ENCODE results near the gene AP4M1.
A peak's percentile ranks its signal among the peaks of the same experiment; 100 is the strongest.

Gene AP4M1

DNA sequence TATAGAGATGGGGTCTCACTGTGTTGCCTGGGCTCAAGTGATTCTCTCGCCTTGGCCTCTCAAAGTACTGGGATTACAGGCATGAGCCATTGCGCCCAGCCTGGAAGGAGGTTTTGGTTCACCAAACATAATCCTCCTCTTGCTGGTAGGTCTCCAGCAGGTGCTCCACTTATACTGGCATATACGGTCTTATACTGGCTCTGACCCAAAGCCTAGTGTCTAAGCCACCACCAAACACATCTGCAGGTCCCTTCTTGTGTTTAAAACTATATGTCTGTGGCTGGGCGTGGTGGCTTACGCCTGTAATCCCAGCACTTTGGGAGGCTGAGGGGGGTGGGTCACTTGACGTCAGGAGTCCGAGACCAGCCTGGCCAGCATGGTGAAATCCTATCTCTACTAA lies 30.7 kb downstream of the AP4M1 start:
- peak; percentile 26; the same call in 1 of the 2 replicates for TF ChIP-seq KLF1 (tag by site-specific recombination; IDR thresholded peaks at IDR 0.05)
- TF ChIP-seq ZNF843 (tag by site-specific recombination; IDR thresholded peaks at IDR 0.05), result no peak
- no peak for TF ChIP-seq ZNF132 (tag by site-specific recombination; IDR thresholded peaks at IDR 0.05; ENCODE audit: borderline replicate concordance)
- TF ChIP-seq, protein P1, sequence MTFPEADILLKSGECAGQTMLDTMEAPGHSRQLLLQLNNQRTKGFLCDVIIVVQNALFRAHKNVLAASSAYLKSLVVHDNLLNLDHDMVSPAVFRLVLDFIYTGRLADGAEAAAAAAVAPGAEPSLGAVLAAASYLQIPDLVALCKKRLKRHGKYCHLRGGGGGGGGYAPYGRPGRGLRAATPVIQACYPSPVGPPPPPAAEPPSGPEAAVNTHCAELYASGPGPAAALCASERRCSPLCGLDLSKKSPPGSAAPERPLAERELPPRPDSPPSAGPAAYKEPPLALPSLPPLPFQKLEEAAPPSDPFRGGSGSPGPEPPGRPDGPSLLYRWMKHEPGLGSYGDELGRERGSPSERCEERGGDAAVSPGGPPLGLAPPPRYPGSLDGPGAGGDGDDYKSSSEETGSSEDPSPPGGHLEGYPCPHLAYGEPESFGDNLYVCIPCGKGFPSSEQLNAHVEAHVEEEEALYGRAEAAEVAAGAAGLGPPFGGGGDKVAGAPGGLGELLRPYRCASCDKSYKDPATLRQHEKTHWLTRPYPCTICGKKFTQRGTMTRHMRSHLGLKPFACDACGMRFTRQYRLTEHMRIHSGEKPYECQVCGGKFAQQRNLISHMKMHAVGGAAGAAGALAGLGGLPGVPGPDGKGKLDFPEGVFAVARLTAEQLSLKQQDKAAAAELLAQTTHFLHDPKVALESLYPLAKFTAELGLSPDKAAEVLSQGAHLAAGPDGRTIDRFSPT (tag by site-specific recombination; IDR thresholded peaks at IDR 0.05), result no peak
- no peak for TF ChIP-seq ZNF530 (tag by site-specific recombination; IDR thresholded peaks at IDR 0.05; ENCODE audit: low read depth)
- peak; percentile 60; the same call in 1 of the 2 replicates for TF ChIP-seq ZNF133 (tag by site-specific recombination; IDR thresholded peaks at IDR 0.05)
- no peak for TF ChIP-seq ZNF560 (tag by site-specific recombination; IDR thresholded peaks at IDR 0.05; ENCODE audit: borderline replicate concordance)
- TF ChIP-seq ZBTB21 (tag by site-specific recombination; IDR thresholded peaks at IDR 0.05), result no peak
- TF ChIP-seq, protein P2, sequence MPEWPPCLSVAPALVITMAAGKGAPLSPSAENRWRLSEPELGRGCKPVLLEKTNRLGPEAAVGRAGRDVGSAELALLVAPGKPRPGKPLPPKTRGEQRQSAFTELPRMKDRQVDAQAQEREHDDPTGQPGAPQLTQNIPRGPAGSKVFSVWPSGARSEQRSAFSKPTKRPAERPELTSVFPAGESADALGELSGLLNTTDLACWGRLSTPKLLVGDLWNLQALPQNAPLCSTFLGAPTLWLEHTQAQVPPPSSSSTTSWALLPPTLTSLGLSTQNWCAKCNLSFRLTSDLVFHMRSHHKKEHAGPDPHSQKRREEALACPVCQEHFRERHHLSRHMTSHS (tag by site-specific recombination; IDR thresholded peaks at IDR 0.05), result no peak
- CTCF ChIA-PET, result interaction anchor here (0.6 to 8.7 kb wide), 31 partner anchors 8 to 1731 kb away, joined by 3 to 119 read pairs (median 5); partner anchors contain the start of genes AP4M1, GAL3ST4, GPC2 and MCM7

DNA sequence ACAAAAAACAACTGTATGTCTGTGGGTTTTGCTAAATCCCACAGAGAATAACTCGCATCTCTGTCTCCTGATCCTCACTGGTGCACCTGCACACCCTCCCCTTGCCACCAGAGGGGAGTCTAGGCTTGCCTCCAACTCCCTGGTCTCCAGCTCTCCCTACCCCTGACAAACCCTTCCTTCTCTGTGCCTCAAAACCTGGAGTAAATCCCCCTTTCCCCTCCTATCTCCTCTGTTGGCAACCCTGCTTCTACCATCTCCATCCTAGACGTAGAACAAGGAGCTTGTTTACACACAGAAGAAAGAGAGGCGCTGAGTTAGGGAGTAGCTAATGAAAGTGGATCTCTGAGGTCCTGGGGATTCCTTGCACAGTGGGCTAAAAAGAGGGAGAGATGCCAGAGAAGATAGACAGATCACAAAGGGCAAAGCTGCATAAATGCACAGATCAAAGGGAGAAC lies 31.3 kb downstream of the AP4M1 start:
- Histone ChIP-seq H3K36me3 (ENCODE audit: control insufficient read depth in 2 of 2, insufficient read depth in 1 of 2, low read length in 2 of 2) (no peaks in the 10 kb centered on the region), H3K27ac (ENCODE audit: extremely low read depth, low read depth, low read length) (no peak overlapping the region), H3K4me1 (ENCODE audit: control insufficient read depth, insufficient read depth, low read length) (no peaks in the 10 kb centered on the region), H3K9me3 (ENCODE audit: control insufficient read depth, insufficient read depth, low read depth, low read length) (no peaks in the 10 kb centered on the region), H3K4me3 (ENCODE audit: low read depth, low read length) (no peak overlapping the region)
- CTCF ChIA-PET, result interaction anchor here (0.6 to 8.7 kb wide), 43 partner anchors 8 to 1731 kb away, joined by 3 to 119 read pairs (median 4); partner anchors contain the start of genes AP4M1, GAL3ST4, GPC2 and LAMTOR4
- POLR2A ChIA-PET, result interaction anchor here (0.7 to 1.5 kb wide), 6 partner anchors 16 to 296 kb away, joined by 3 to 7 read pairs (median 4); partner anchors contain the start of genes AP4M1, LAMTOR4, MCM7 and ZCWPW1
- TF ChIP-seq IKZF3 (tag by site-specific recombination; IDR thresholded peaks at IDR 0.05) (peak; percentile 52), ZNF654 (tag by site-specific recombination; IDR thresholded peaks at IDR 0.05; ENCODE audit: low read depth) (peak; percentile 99), ZNF677 (tag by site-specific recombination; IDR thresholded peaks at IDR 0.05) (no peak), ZNF548 (tag by site-specific recombination; IDR thresholded peaks at IDR 0.05) (no peak), KLF8 (tag by site-specific recombination; IDR thresholded peaks at IDR 0.05) (0 out of 2 replicates have a peak, but pooled peaks have one; percentile 41), KLF7 (tag by site-specific recombination; IDR thresholded peaks at IDR 0.05; ENCODE audit: borderline replicate concordance) (no peak), ZNF2 (tag by site-specific recombination; IDR thresholded peaks at IDR 0.05) (peak; percentile 77; the same call in 1 of the 2 replicates), KLF1 (tag by site-specific recombination; IDR thresholded peaks at IDR 0.05) (0 out of 2 replicates have a peak, but pooled peaks have one; percentile 25), ZNF274 (IDR thresholded peaks at IDR 0.05; ENCODE audit: low read length) (no peak), ZNF274 (tag by site-specific recombination; IDR thresholded peaks at IDR 0.05; ENCODE audit: borderline replicate concordance) (no peak), ZNF391 (tag by site-specific recombination; IDR thresholded peaks at IDR 0.05; ENCODE audit: borderline replicate concordance, low read depth) (peak; percentile 76; the same call in 1 of the 2 replicates), GLIS1 (tag by site-specific recombination; IDR thresholded peaks at IDR 0.05) (no peak), ZNF366 (tag by site-specific recombination; conservative IDR thresholded peaks at IDR 0.05) (peak; percentile 83), ZNF292 (tag by site-specific recombination; IDR thresholded peaks at IDR 0.05; ENCODE audit: borderline replicate concordance, low read depth) (no peak), YY2 (tag by site-specific recombination; IDR thresholded peaks at IDR 0.05) (no peak), ZNF211 (tag by site-specific recombination; IDR thresholded peaks at IDR 0.05; ENCODE audit: low read depth) (no peak), PRDM1 (tag by site-specific recombination; IDR thresholded peaks at IDR 0.05) (no peak), ZNF146 (tag by site-specific recombination; IDR thresholded peaks at IDR 0.05) (no peak)
- TF ChIP-seq, protein P2 (tag by site-specific recombination; IDR thresholded peaks at IDR 0.05), result no peak
- TF ChIP-seq, protein P3, sequence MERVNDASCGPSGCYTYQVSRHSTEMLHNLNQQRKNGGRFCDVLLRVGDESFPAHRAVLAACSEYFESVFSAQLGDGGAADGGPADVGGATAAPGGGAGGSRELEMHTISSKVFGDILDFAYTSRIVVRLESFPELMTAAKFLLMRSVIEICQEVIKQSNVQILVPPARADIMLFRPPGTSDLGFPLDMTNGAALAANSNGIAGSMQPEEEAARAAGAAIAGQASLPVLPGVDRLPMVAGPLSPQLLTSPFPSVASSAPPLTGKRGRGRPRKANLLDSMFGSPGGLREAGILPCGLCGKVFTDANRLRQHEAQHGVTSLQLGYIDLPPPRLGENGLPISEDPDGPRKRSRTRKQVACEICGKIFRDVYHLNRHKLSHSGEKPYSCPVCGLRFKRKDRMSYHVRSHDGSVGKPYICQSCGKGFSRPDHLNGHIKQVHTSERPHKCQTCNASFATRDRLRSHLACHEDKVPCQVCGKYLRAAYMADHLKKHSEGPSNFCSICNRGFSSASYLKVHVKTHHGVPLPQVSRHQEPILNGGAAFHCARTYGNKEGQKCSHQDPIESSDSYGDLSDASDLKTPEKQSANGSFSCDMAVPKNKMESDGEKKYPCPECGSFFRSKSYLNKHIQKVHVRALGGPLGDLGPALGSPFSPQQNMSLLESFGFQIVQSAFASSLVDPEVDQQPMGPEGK (tag by site-specific recombination; IDR thresholded peaks at IDR 0.05), result no peak
- TF ChIP-seq, protein P4, sequence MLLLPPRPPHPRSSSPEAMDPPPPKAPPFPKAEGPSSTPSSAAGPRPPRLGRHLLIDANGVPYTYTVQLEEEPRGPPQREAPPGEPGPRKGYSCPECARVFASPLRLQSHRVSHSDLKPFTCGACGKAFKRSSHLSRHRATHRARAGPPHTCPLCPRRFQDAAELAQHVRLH (tag by site-specific recombination; IDR thresholded peaks at IDR 0.05), result peak; percentile 84; the same call in 1 of the 2 replicates

More for the DNA sequence above, 30.7 kb downstream of the AP4M1 start:
- H3K27ac ChIP-seq (ENCODE audit: extremely low read depth, low read depth, low read length), result no peak overlapping the region
- POLR2A ChIA-PET, result interaction anchor here (0.9 to 1.3 kb wide), 3 partner anchors 17 to 297 kb away, joined by 3 to 7 read pairs (median 5); partner anchors contain the start of genes AP4M1, LAMTOR4, MCM7 and ZCWPW1
- H3K4me1 ChIP-seq (ENCODE audit: control insufficient read depth, insufficient read depth, low read length), result no peaks in the 10 kb centered on the region
- H3K4me3 ChIP-seq (ENCODE audit: low read depth, low read length), result no peak overlapping the region
- no peaks in the 10 kb centered on the region for H3K36me3 ChIP-seq (ENCODE audit: control insufficient read depth in 2 of 2, insufficient read depth in 1 of 2, low read length in 2 of 2)
- H3K9me3 ChIP-seq (ENCODE audit: control insufficient read depth, insufficient read depth, low read depth, low read length), result no peaks in the 10 kb centered on the region
